ENCODE measurements around the gene NR6A1. TPM values are rescaled to one million over a fixed set of nuclear protein-coding genes. Genes with fewer than 3 reads are reported as not detected.

NR6A1 gene
- polyA plus RNA-seq, 2 of the 4 experiments (the other 2 are of a cell fraction) = 1.7 to 3.3 TPM

- Histone ChIP-seq H3K9me3 (no peaks in the 10 kb centered on the region), H3K4me3 (no peak overlapping the region), H3K4me2 (no peak overlapping the region), H3K4me1 (no peaks in the 10 kb centered on the region), H3K27ac (no peak overlapping the region)
- WGBS (ENCODE audit: missing lambda C conversion rate) = 91% methylated on average over 3 of the region's 3 CpGs
- DNase-seq (ENCODE audit: low read depth in 1 of 2, low spot score in 1 of 2) (no peak), FAIRE-seq (no peak), ATAC-seq (no peak)
- CTCF ChIA-PET = interaction anchor here (0.6 to 3.7 kb wide), 7 partner anchors 10 to 169 kb away, joined by 3 to 22 read pairs (median 4); no protein-coding TSS in a partner anchor
- POLR2A ChIA-PET = interaction anchor here (1.1 kb wide), 1 partner anchor 25 kb away, joined by 3 read pairs; no protein-coding TSS in a partner anchor
- TF ChIP-seq PBX3 (IDR thresholded peaks at IDR 0.05) = no peak
Observed at GRCh38 chr9:124683043-124683442, 88.1 kb downstream of the NR6A1 start.

- Histone ChIP-seq H3K4me2 (no peak overlapping the region), H3K4me3 (no peak overlapping the region), H3K27ac (no peak overlapping the region), H3K4me1 (peaks cover 5% of the 10 kb centered on the region; the same call in 2 of the 3 replicates), H3K9me3 (no peaks in the 10 kb centered on the region)
- no peak for FAIRE-seq
- ChIA-PET POLR2A (interaction anchor here (0.7 kb wide), 1 partner anchor 1852 kb away, joined by 6 read pairs; no protein-coding TSS in a partner anchor), CTCF (interaction anchor here (1.1 to 3.7 kb wide), 5 partner anchors 16 to 64 kb away, joined by 3 to 16 read pairs (median 5); no protein-coding TSS in a partner anchor)
- no peak for TF ChIP-seq TFCP2L1 (CRISPR knock-in tag; IDR thresholded peaks at IDR 0.05)
- TF ChIP-seq TP53 (CRISPR knock-in tag; IDR thresholded peaks at IDR 0.05) = no peak
- no peak for TF ChIP-seq MYC (IDR thresholded peaks at IDR 0.05; ENCODE audit: borderline replicate concordance, low read length)
- TF ChIP-seq USF2 (IDR thresholded peaks at IDR 0.05) = no peak
- TF ChIP-seq CEBPB (IDR thresholded peaks at IDR 0.05) = no peak
- no peak for TF ChIP-seq RAD21 (conservative IDR thresholded peaks at IDR 0.05 in 1 of 2, IDR thresholded peaks at IDR 0.05 in 1 of 2)
- no peak for TF ChIP-seq ZC3H11A (IDR thresholded peaks at IDR 0.05)
- no peak for TF ChIP-seq BHLHE40 (IDR thresholded peaks at IDR 0.05; ENCODE audit: low read depth, low read length)
- no peak for TF ChIP-seq BCL3 (IDR thresholded peaks at IDR 0.05)
- TF ChIP-seq CHD4 (IDR thresholded peaks at IDR 0.05; ENCODE audit: borderline replicate concordance) = no peak
- no peak for TF ChIP-seq POLR2AphosphoS2 (conservative IDR thresholded peaks at IDR 0.05; ENCODE audit: low read length)
- no peak for TF ChIP-seq ZSCAN20 (CRISPR knock-in tag; IDR thresholded peaks at IDR 0.05)
- no peak for TF ChIP-seq CTCF (IDR thresholded peaks at IDR 0.05)
- TF ChIP-seq KDM1A (IDR thresholded peaks at IDR 0.05; ENCODE audit: low read depth) = no peak
- no peak for DNase-seq (ENCODE audit: low read depth in 1 of 2, low spot score in 1 of 2)
- no peak for ATAC-seq
- 96% methylated on average over 1 of the region's 1 CpG for WGBS (ENCODE audit: missing lambda C conversion rate)
Observed at GRCh38 chr9:124680714-124681390, 90.3 kb downstream of the NR6A1 start.

GRCh38 chr9:124680049-124680448, 91.1 kb downstream of the NR6A1 start:
- ATAC-seq (no peak), FAIRE-seq (no peak), DNase-seq (ENCODE audit: low read depth in 1 of 2, low spot score in 1 of 2) (no peak)
- ChIA-PET POLR2A (no interaction called here), CTCF (interaction anchor here (0.6 to 3.7 kb wide), 4 partner anchors 32 to 104 kb away, joined by 3 to 16 read pairs (median 3); no protein-coding TSS in a partner anchor)
- TF ChIP-seq RFX5 (IDR thresholded peaks at IDR 0.05) (no peak), TP53 (CRISPR knock-in tag; IDR thresholded peaks at IDR 0.05) (no peak)
- Histone ChIP-seq H3K4me2 (no peak overlapping the region), H3K4me1 (peaks cover 13% of the 10 kb centered on the region; the same call in 2 of the 3 replicates), H3K9me3 (no peaks in the 10 kb centered on the region), H3K27ac (no peak overlapping the region), H3K4me3 (no peak overlapping the region)
- WGBS (ENCODE audit: missing lambda C conversion rate) = 79% methylated on average over 1 of the region's 1 CpG

All from A549 (cell line).